GM10266 (cell line): ENCODE measurements around the gene KLRF2.

Experiments used
- DNase-seq: peaks from one replicate; pipeline ENCODE4 v3.0.0; 2012; ENCODE audit errors: extremely low spot score
- TF ChIP-seq, protein P1 (sequence below): IDR thresholded peaks from 2 replicates; pipeline ENCODE4 v1.5.1; 2012; ENCODE audit warnings: mild to moderate bottlenecking, low read depth; ENCODE audit not compliant: control insufficient read depth, insufficient read depth; ENCODE audit errors: missing control alignments

KLRF2 gene

DNA sequence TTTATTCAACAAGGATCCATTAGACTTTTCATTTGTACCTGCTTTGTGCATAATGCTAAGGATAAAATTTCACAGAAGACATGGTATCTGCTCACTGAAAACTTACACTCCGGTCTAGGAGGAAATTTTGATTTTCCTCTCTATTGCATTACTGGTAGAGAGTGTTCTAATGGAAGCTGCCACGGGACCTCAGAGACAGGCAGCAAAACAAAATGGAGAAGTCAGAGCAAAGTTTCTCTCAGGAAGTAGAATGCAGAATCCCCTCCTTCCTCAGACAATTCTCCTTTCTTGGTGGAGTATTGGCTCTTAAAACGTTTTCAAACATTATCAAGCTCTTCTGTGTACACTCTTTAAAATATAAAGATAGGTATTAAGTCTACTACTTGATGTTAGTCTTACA is 24.4 kb upstream of the KLRF2 start:
- TF ChIP-seq, protein P1, sequence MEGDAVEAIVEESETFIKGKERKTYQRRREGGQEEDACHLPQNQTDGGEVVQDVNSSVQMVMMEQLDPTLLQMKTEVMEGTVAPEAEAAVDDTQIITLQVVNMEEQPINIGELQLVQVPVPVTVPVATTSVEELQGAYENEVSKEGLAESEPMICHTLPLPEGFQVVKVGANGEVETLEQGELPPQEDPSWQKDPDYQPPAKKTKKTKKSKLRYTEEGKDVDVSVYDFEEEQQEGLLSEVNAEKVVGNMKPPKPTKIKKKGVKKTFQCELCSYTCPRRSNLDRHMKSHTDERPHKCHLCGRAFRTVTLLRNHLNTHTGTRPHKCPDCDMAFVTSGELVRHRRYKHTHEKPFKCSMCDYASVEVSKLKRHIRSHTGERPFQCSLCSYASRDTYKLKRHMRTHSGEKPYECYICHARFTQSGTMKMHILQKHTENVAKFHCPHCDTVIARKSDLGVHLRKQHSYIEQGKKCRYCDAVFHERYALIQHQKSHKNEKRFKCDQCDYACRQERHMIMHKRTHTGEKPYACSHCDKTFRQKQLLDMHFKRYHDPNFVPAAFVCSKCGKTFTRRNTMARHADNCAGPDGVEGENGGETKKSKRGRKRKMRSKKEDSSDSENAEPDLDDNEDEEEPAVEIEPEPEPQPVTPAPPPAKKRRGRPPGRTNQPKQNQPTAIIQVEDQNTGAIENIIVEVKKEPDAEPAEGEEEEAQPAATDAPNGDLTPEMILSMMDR = no peak
- DNase-seq = no peak

DNA sequence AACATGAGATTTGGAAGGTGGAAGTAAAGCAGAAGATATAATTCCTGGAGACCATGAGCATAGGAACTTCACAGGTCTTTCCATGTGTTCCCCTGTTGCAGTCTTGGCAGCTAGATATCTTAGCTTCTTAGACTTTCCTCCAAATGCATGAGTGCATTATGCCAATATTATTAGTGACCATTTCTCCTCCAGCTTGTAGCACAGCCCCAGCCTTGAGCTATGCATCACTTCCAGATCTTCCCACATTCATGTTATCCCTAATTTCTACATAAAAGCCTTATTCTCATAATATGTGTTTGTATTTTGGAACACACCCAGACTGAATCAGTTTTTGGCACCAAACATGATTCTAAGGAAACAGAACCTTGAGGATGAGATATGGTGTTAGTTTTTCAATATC is 23.2 kb upstream of the KLRF2 start:
- DNase-seq = no peak
- TF ChIP-seq, protein P1 = no peak

DNA sequence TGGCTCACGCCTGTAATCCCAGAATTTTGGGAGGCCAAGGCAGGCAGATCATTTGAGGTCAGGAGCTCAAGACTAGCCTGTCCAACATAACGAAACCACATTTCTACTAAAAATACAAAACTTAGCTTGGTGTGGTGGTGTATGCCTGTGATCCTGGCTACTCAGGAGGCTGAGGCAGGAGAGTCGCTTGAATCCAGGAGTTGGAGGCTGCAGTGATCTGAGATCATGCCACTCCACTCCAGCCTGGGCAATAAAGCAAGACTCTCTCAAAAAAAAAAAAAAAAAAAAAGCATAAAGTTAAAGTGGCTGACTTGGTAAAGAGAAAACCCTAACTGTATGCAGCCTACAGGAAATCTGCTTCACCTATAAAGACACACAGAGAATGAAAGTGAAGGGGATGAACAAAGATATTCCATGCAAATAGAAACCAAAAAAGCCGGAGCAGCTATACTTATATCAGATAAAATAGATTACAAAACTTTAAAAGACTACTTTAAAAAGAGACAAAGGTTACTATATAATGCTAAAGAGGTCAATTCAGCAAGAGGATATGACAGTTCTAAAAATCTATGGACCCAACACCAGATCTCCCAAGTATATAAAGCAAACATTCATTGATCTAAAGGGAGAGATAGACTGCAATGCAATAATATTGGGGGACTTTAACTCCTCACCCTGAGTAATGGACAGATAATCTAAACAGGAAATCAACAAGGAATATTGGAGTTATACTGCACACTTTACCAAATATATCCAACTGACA is 16.2 kb upstream of the KLRF2 start:
- TF ChIP-seq, protein P1 = no peak
- no peak for DNase-seq

DNA sequence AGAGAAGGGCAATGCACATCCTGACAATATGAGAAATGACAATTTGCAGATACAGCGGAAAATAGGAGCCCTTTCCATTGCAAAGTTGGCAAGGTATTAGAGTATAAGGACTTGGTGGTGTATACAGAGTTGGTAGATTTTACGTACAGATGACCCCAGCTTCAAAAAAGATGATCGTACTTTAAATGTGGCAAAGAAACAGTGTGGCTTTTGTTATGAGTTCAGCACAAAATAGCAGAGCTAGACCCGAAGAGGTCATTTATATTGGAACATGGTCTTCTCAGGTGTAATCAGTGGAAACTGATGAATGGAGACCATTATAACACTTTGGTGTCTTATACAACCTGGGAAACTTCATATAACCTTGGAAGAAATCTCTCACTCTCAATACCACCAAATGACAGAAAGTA is 14.4 kb upstream of the KLRF2 start:
- TF ChIP-seq, protein P1 = no peak
- DNase-seq = no peak

DNA sequence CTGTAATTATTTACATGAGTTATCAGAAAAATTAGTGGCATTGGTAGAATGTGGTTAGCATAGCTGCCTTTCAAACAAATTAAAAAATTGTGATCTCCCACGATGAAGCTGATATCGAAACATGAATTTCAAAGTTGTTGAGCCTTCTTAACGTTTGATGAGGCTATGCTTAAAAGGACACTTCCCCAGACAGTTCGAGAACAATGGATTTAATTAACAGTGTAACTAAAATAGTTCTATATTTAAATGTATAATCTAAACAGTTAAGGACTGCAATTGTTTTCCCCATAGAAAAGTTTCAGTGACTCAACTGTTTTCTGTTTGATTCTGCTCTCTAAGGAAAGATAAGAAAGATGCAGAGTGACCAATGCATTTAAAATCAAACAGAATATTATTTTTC is 13.8 kb upstream of the KLRF2 start:
- TF ChIP-seq, protein P1 = no peak

DNA sequence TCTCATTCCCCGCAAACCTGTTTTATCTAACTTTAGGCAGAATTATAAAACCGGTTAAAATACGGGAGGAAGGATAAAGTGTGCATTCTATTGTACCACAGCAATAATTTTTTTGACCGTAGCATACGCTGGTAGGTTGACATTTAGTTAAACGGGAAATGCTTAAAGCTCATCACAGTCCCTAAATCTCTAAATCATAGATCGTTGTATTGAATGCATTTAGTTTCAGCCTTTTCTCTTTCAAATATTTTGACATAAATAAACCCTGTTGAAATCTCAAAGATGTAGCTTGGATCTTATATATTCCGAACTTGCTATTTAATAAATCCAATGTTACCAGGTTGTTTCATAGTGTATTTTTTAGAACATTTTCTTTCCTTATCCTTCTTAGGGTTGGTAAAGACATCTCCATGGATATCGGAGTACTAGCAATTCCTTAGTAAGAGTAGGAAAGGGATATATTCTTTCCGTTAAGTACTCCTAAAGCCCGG is 12.9 kb upstream of the KLRF2 start:
- TF ChIP-seq, protein P1 = no peak
- no peak for DNase-seq

More for the DNA sequence above, 13.8 kb upstream of the KLRF2 start:
- no peak for DNase-seq

DNA sequence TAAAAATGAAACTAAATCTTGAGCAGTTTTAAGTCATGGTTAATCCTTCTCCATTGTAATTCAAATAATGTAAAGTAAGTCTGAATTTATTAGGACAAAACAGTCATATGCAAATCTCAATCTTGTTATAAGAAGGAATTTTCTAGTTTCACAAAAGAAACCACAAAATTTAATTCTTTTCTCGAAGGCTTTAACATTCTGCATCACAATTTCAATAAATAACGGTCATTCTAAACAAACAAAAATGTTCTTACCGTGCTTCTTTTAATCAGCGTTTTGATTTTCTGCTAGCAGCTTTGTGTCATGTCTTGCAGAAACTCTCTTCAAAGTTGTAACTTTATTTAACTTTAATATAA is 12.4 kb upstream of the KLRF2 start:
- no peak for DNase-seq
- TF ChIP-seq, protein P1 = no peak
